H9 (cell line): ENCODE data around the gene DNER. TPM values are rescaled to one million over a fixed set of nuclear protein-coding genes. Genes with fewer than 3 reads are reported as not detected.

Source experiments
- DNase-seq: peaks from one replicate; pipeline ENCODE4 v3.0.0-alpha.2; 2017
- H2AFZ ChIP-seq: one replicate; pipeline ENCODE4 v1.6.1; 2013; ENCODE audit warnings: mild to moderate bottlenecking, low read length, control low read depth, moderate library complexity
- H2AK5ac ChIP-seq: 2 replicates; pipeline ENCODE4 v1.6.1; 2013; ENCODE audit warnings: low read length, control low read depth, mixed read lengths; ENCODE audit not compliant: insufficient read length
- H2BK120ac ChIP-seq: one replicate; pipeline ENCODE4 v1.6.1; 2013; ENCODE audit warnings: low read depth, mild to moderate bottlenecking, low read length, control low read depth, inconsistent platforms; ENCODE audit not compliant: poor library complexity, severe bottlenecking
- H2BK12ac ChIP-seq: 2 replicates; pipeline ENCODE4 v1.6.1; 2013; ENCODE audit warnings: low read length, control low read depth, mixed read lengths, low read depth; ENCODE audit not compliant: insufficient read length
- H2BK15ac ChIP-seq: 2 replicates; pipeline ENCODE4 v1.6.1; 2013; ENCODE audit warnings: low read depth, low read length, control low read depth
- H2BK20ac ChIP-seq: one replicate; pipeline ENCODE4 v1.6.1; 2013; ENCODE audit warnings: low read depth, mild to moderate bottlenecking, low read length, control low read depth, inconsistent platforms; ENCODE audit not compliant: poor library complexity, severe bottlenecking
- H2BK5ac ChIP-seq: 2 replicates; pipeline ENCODE4 v1.6.1; 2013; ENCODE audit warnings: low read length, control low read depth, mixed read lengths; ENCODE audit not compliant: insufficient read length
- H3K14ac ChIP-seq: 2 replicates; pipeline ENCODE4 v1.6.1; 2013; ENCODE audit warnings: low read length, control low read depth; ENCODE audit not compliant: insufficient read depth
- H3K18ac ChIP-seq: 2 replicates; pipeline ENCODE4 v1.6.1; 2013; ENCODE audit warnings: low read depth, mild to moderate bottlenecking, mixed read lengths, low read length, control low read depth; ENCODE audit not compliant: insufficient read length
- H3K23ac ChIP-seq: 2 replicates; pipeline ENCODE4 v1.6.1; 2013; ENCODE audit warnings: low read length, control low read depth, mixed read lengths, low read depth; ENCODE audit not compliant: insufficient read length
- H3K23me2 ChIP-seq: 2 replicates; pipeline ENCODE4 v1.6.1; 2013; ENCODE audit warnings: low read depth, mild to moderate bottlenecking, mixed read lengths, low read length, control low read depth; ENCODE audit not compliant: insufficient read length, poor library complexity, severe bottlenecking
- H3K27ac ChIP-seq: 2 replicates; pipeline ENCODE4 v1.5.1; 2013; ENCODE audit warnings: low read length, control low read depth, mixed read lengths, low read depth; ENCODE audit not compliant: insufficient read length
- H3K27me3 ChIP-seq: 2 replicates; pipeline ENCODE4 v1.6.1; 2013; ENCODE audit warnings: low read length, control low read depth, inconsistent platforms; ENCODE audit not compliant: insufficient read depth
- H3K4ac ChIP-seq: 2 replicates; pipeline ENCODE4 v1.6.1; 2013; ENCODE audit warnings: low read depth, mild to moderate bottlenecking, control low read depth, inconsistent platforms, low read length, moderate library complexity
- H3K4me1 ChIP-seq: 2 replicates; pipeline ENCODE4 v1.6.1; 2013; ENCODE audit warnings: low read length, control low read depth, inconsistent platforms; ENCODE audit not compliant: insufficient read depth
- H3K4me2 ChIP-seq: 2 replicates; pipeline ENCODE4 v1.6.1; 2013; ENCODE audit warnings: low read length, control low read depth, mixed read lengths; ENCODE audit not compliant: insufficient read length, insufficient read depth
- H3K56ac ChIP-seq: 2 replicates; pipeline ENCODE4 v1.6.1; 2013; ENCODE audit warnings: low read depth, mild to moderate bottlenecking, mixed read lengths, low read length, control low read depth; ENCODE audit not compliant: insufficient read length
- H3K79me1 ChIP-seq: 2 replicates; pipeline ENCODE4 v1.6.1; 2013; ENCODE audit warnings: low read depth, mild to moderate bottlenecking, moderate library complexity, low read length, control low read depth, inconsistent platforms; ENCODE audit not compliant: insufficient read depth, poor library complexity, severe bottlenecking
- H3K79me2 ChIP-seq: 2 replicates; pipeline ENCODE4 v1.6.1; 2013; ENCODE audit warnings: low read length, control low read depth, inconsistent platforms; ENCODE audit not compliant: insufficient read depth
- H3K9ac ChIP-seq: 2 replicates; pipeline ENCODE4 v1.6.1; 2013; ENCODE audit warnings: low read length, control low read depth, mixed read lengths; ENCODE audit not compliant: insufficient read length; ENCODE audit errors: extremely low read depth
- H3K9me3 ChIP-seq: one replicate; pipeline ENCODE4 v1.6.1; 2013; ENCODE audit warnings: low read depth, low read length, inconsistent platforms; ENCODE audit not compliant: control insufficient read depth
- H3T11ph ChIP-seq: one replicate; pipeline ENCODE4 v1.6.1; 2013; ENCODE audit warnings: mild to moderate bottlenecking, low read length, control low read depth, inconsistent platforms
- H4K20me1 ChIP-seq: one replicate; pipeline ENCODE4 v1.6.1; 2013; ENCODE audit not compliant: control insufficient read depth, insufficient read length, insufficient read depth
- H4K5ac ChIP-seq: 2 replicates; pipeline ENCODE4 v1.6.1; 2013; ENCODE audit warnings: low read depth, mild to moderate bottlenecking, mixed read lengths, low read length, control low read depth; ENCODE audit not compliant: insufficient read length
- H4K8ac ChIP-seq: replicated peaks from 2 replicates; pipeline ENCODE4 v1.6.1; 2013; ENCODE audit warnings: low read length, control low read depth, mixed read lengths, low read depth; ENCODE audit not compliant: insufficient read length
- H4K91ac ChIP-seq: 2 replicates; pipeline ENCODE4 v1.6.1; 2013; ENCODE audit warnings: low read depth, mild to moderate bottlenecking, moderate library complexity, mixed read lengths, low read length, control low read depth; ENCODE audit not compliant: insufficient read length
- H3K27ac Mint-ChIP-seq, 3 experiments: 2 replicates in 2 of 3; 3 replicates in 1 of 3; pipeline ENCODE4 v1.8.0; 2020 to 2021; ENCODE audit warnings: mixed read lengths in 3 of 3, mild to moderate bottlenecking in 1 of 3, moderate library complexity in 1 of 3
- H3K27me3 Mint-ChIP-seq: 2 replicates; pipeline ENCODE4 v1.8.0; 2021; ENCODE audit warnings: low read depth, mild to moderate bottlenecking, moderate library complexity, mixed read lengths
- H3K36me3 Mint-ChIP-seq, 3 experiments: 2 replicates in 2 of 3; 3 replicates in 1 of 3; pipeline ENCODE4 v1.8.0; 2020 to 2021; ENCODE audit warnings: low read depth in 3 of 3, mixed read lengths in 3 of 3; ENCODE audit not compliant: insufficient read depth in 1 of 3
- H3K4me1 Mint-ChIP-seq, 2 experiments: 2 replicates each; pipeline ENCODE4 v1.8.0; 2020; ENCODE audit warnings: mixed read lengths in 2 of 2
- H3K4me3 Mint-ChIP-seq, 2 experiments: 2 replicates in 1 of 2; 3 replicates in 1 of 2; pipeline ENCODE4 v1.8.0; 2020 to 2021; ENCODE audit warnings: mild to moderate bottlenecking in 2 of 2, mixed read lengths in 2 of 2, moderate library complexity in 1 of 2
- H3K9me3 Mint-ChIP-seq, 2 experiments: 2 replicates in 1 of 2; 3 replicates in 1 of 2; pipeline ENCODE4 v1.8.0; 2020; ENCODE audit warnings: mild to moderate bottlenecking in 2 of 2, mixed read lengths in 2 of 2, moderate library complexity in 1 of 2
- WGBS: extraction: QIAGEN DNeasy Blood & Tissue Kit; methylation state at CpG from one replicate; pipeline ENCODE4 v1.1.7; 2013; ENCODE audit warnings: missing lambda C conversion rate, low lambda C conversion rate, mixed read lengths; ENCODE audit not compliant: insufficient read length; ENCODE audit errors: extremely low coverage; 5-methylcytosine and 5-hydroxymethylcytosine counted together
- total RNA-seq: library from RNA; stranded (reverse); gene quantifications from 2 replicates; pipeline ENCODE4 v1.2.1, GENCODE V29; 2021
- TF ChIP-seq, protein P1 (sequence below): fragments of 200-600 bp; sonication (generic); conservative IDR thresholded peaks from 3 replicates; pipeline ENCODE4 v1.8.0; 2021; ENCODE audit warnings: antibody characterized with exemption, mild to moderate bottlenecking

Gene DNER
- total RNA-seq, 1 experiment from 2014 or later: 1.0 TPM

DNA sequence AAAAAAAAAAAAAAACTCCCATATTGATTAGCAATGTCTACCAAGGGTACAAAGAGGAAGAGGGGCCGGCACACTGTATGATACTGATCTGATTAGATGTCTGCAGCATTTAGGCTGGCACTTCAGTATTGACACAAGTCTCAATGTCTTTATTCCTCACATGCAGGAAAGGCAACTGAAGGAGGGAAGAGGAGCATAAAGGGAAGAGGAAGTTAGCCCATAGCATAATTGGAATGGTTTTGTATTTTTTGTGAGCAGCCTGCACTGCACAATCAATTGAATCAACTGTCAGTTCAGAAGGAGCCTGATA is 79.0 kb downstream of the DNER start:
- no peaks in the 10 kb centered on the region; the same call in 1 of the 2 replicates for H3K27me3 Mint-ChIP-seq
- Histone ChIP-seq H3K18ac (no peak overlapping the region), H2BK12ac (no peak overlapping the region), H3K27me3 (no peaks in the 10 kb centered on the region), H2BK20ac (no peak overlapping the region), H4K5ac (no peak overlapping the region), H3K23ac (no peak overlapping the region), H3K9ac (no peak overlapping the region), H4K91ac (no peak overlapping the region), H3K4ac (no peak overlapping the region), H2BK15ac (no peak overlapping the region), H2BK5ac (no peak overlapping the region), H3K14ac (no peak overlapping the region), H2AFZ (no peak overlapping the region), H3K4me1 (no peaks in the 10 kb centered on the region), H4K8ac (no peak overlapping the region), H3K27ac (no peak overlapping the region), H3K79me1 (no peaks in the 10 kb centered on the region), H2AK5ac (no peak overlapping the region), H4K20me1 (no peaks in the 10 kb centered on the region), H3K56ac (no peak overlapping the region), H3K23me2 (no peaks in the 10 kb centered on the region), H3K79me2 (no peaks in the 10 kb centered on the region), H3K4me2 (no peak overlapping the region), H2BK120ac (no peak overlapping the region), H3K9me3 (no peaks in the 10 kb centered on the region), H3T11ph (no peak overlapping the region)
- no peak overlapping the region for H3K4me3 Mint-ChIP-seq
- no peak overlapping the region for H3K27ac Mint-ChIP-seq
- H3K36me3 Mint-ChIP-seq: no peaks in the 10 kb centered on the region
- DNase-seq: no peak
- H3K4me1 Mint-ChIP-seq: peaks cover 3 to 4% of the 10 kb centered on the region in 2 experiments; a peak in 1 of 4 replicates
- no peaks in the 10 kb centered on the region; a peak in 1 of 5 replicates for H3K9me3 Mint-ChIP-seq
- TF ChIP-seq, protein P1, sequence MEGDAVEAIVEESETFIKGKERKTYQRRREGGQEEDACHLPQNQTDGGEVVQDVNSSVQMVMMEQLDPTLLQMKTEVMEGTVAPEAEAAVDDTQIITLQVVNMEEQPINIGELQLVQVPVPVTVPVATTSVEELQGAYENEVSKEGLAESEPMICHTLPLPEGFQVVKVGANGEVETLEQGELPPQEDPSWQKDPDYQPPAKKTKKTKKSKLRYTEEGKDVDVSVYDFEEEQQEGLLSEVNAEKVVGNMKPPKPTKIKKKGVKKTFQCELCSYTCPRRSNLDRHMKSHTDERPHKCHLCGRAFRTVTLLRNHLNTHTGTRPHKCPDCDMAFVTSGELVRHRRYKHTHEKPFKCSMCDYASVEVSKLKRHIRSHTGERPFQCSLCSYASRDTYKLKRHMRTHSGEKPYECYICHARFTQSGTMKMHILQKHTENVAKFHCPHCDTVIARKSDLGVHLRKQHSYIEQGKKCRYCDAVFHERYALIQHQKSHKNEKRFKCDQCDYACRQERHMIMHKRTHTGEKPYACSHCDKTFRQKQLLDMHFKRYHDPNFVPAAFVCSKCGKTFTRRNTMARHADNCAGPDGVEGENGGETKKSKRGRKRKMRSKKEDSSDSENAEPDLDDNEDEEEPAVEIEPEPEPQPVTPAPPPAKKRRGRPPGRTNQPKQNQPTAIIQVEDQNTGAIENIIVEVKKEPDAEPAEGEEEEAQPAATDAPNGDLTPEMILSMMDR: no peak
- WGBS: no CpG with 5 or more reads among the region's 1 CpG
